Neural cell (in vitro differentiated cells): ENCODE data around the gene EYA2. TPM values are rescaled to one million over a fixed set of nuclear protein-coding genes. Genes with fewer than 3 reads are reported as not detected.

Experiments used
- H2AFZ ChIP-seq: fragments of 200-600, 300-800 bp; sonication (generic), shearing (Covaris generic); 2 replicates; pipeline ENCODE4 v1.6.0; 2014; ENCODE audit warnings: low read depth, mild to moderate bottlenecking, antibody characterized with exemption, low read length, moderate library complexity
- H3F3A ChIP-seq: fragments of 200-600 bp; shearing (Covaris generic); 2 replicates; pipeline ENCODE4 v1.6.1; 2016; ENCODE audit warnings: mild to moderate bottlenecking, moderate library complexity, mixed read lengths, antibody characterized with exemption, low read length; ENCODE audit not compliant: insufficient read depth, poor library complexity, severe bottlenecking
- H3K27ac ChIP-seq: fragments of 200-600, 300-800 bp; sonication (generic), shearing (Covaris generic); 2 replicates; pipeline ENCODE4 v1.5.1; 2014; ENCODE audit warnings: mild to moderate bottlenecking, low read length, moderate library complexity
- H3K27me3 ChIP-seq: fragments of 300-800, 200-600 bp; sonication (generic), shearing (Covaris generic); 2 replicates; pipeline ENCODE4 v1.6.0; 2014; ENCODE audit warnings: mild to moderate bottlenecking, low read depth, low read length, moderate library complexity; ENCODE audit not compliant: insufficient read depth
- H3K36me3 ChIP-seq: fragments of 300-800, 200-600 bp; sonication (generic), shearing (Covaris generic); 2 replicates; pipeline ENCODE4 v1.5.1; 2014; ENCODE audit warnings: mild to moderate bottlenecking, antibody characterized with exemption, low read length, moderate library complexity; ENCODE audit not compliant: insufficient read depth
- H3K4me2 ChIP-seq: fragments of 300-800, 200-600 bp; sonication (generic), shearing (Covaris generic); 2 replicates; pipeline ENCODE4 v1.6.0; 2014; ENCODE audit warnings: mild to moderate bottlenecking, low read length
- H3K4me3 ChIP-seq: fragments of 300-800, 200-600 bp; sonication (generic), shearing (Covaris generic); 2 replicates; pipeline ENCODE4 v1.5.1; 2014; ENCODE audit warnings: mild to moderate bottlenecking, low read length, moderate library complexity
- H3K79me2 ChIP-seq: fragments of 200-600 bp; shearing (Covaris generic); replicated peaks from 2 replicates; pipeline ENCODE4 v1.6.0; 2014; ENCODE audit warnings: mild to moderate bottlenecking, low read length, moderate library complexity; ENCODE audit not compliant: insufficient read depth
- H3K9ac ChIP-seq: fragments of 300-800, 200-600 bp; sonication (generic), shearing (Covaris generic); 2 replicates; pipeline ENCODE4 v1.6.1; 2016; ENCODE audit warnings: mild to moderate bottlenecking, low read length, mixed read lengths
- H3K9me2 ChIP-seq: fragments of 200-600 bp; shearing (Covaris generic); 2 replicates; pipeline ENCODE4 v1.6.1; 2016; ENCODE audit warnings: mild to moderate bottlenecking, low read length, mixed read lengths; ENCODE audit not compliant: insufficient read depth
- H3K9me3 ChIP-seq: fragments of 200-600, 300-800 bp; sonication (generic), shearing (Covaris generic); 2 replicates; pipeline ENCODE4 v1.6.1; 2016; ENCODE audit warnings: mild to moderate bottlenecking, mixed run types, low read length, moderate library complexity, mixed read lengths
- H4K20me1 ChIP-seq: fragments of 200-600 bp; shearing (Covaris generic); 2 replicates; pipeline ENCODE4 v1.6.1; 2016; ENCODE audit warnings: mild to moderate bottlenecking, mixed run types; ENCODE audit not compliant: insufficient read depth
- EP300 ChIP-seq: fragments of 450-650 bp; conservative IDR thresholded peaks from 2 replicates; pipeline ENCODE4 v1.6.1; 2014; ENCODE audit warnings: antibody characterized with exemption, mild to moderate bottlenecking, moderate library complexity; ENCODE audit not compliant: poor library complexity, severe bottlenecking
- EZH2 ChIP-seq: fragments of 200-600, 300-800 bp; shearing (Covaris generic), sonication (generic); IDR thresholded peaks from 2 replicates; pipeline ENCODE4 v1.6.1; 2014; ENCODE audit warnings: antibody characterized with exemption, low read length, borderline replicate concordance, mild to moderate bottlenecking; ENCODE audit not compliant: insufficient read depth, poor library complexity, severe bottlenecking
- MXI1 ChIP-seq: fragments of 450-650 bp; conservative IDR thresholded peaks from 2 replicates; pipeline ENCODE4 v1.6.1; 2014; ENCODE audit warnings: antibody characterized with exemption, mild to moderate bottlenecking; ENCODE audit not compliant: poor library complexity, severe bottlenecking
- POLR2AphosphoS5 ChIP-seq: IDR thresholded peaks from 2 replicates; pipeline ENCODE4 v1.6.1; 2012
- RAD21 ChIP-seq: fragments of 450-650 bp; conservative IDR thresholded peaks from 2 replicates; pipeline ENCODE4 v1.6.1; 2014; ENCODE audit warnings: antibody characterized with exemption, mild to moderate bottlenecking, moderate library complexity
- SMC3 ChIP-seq: fragments of 450-650 bp; conservative IDR thresholded peaks from 2 replicates; pipeline ENCODE4 v1.6.1; 2014; ENCODE audit warnings: antibody characterized with exemption, mild to moderate bottlenecking, moderate library complexity; ENCODE audit not compliant: poor library complexity
- TAF1 ChIP-seq: IDR thresholded peaks from 2 replicates; pipeline ENCODE4 v1.6.1; 2012; ENCODE audit warnings: low read depth
- polyA plus RNA-seq: library from polyadenylated mRNA; depleted of rRNA; stranded (reverse); fragments of >200 nt; gene quantifications from 2 replicates; pipeline ENCODE4 v1.2.3, GENCODE V29; 2014
- TF ChIP-seq, protein P1 (sequence below): fragments of 450-650 bp; IDR thresholded peaks from 2 replicates; pipeline ENCODE4 v1.5.1; 2014; ENCODE audit warnings: antibody characterized with exemption, mild to moderate bottlenecking, moderate library complexity; ENCODE audit not compliant: poor library complexity, severe bottlenecking
- TF ChIP-seq, protein P2 (sequence below): IDR thresholded peaks from 2 replicates; pipeline ENCODE4 v1.6.1; 2012; ENCODE audit warnings: borderline replicate concordance

Gene EYA2
- polyA plus RNA-seq, 1 donor from 2014 or later: 0.88 TPM

DNA sequence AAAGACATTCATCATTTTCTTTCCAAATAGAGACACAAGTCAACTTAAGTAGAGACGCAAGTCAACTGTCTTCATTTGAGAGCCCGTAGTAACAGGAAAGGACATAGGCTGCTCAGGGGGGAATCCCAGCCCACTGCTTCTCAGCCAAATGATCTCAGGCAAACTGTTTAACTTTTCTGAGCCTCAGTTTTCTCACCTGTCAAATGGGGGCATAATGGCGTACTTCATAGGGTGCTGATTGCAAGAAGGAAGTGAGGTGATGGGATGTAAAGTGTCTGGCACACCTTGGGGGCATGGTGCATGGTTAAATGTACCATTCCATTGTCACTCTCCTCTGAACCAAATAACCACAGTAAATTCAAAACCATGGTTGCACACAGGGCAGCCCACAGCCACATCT is 96.5 kb downstream of the EYA2 start:
- H3K27ac ChIP-seq: no peak overlapping the region
- H3K79me2 ChIP-seq: no peaks in the 10 kb centered on the region
- no peak overlapping the region for H3K4me3 ChIP-seq
- H3K27me3 ChIP-seq: peaks cover 3% of the 10 kb centered on the region
- H3K36me3 ChIP-seq: no peaks in the 10 kb centered on the region
- no peaks in the 10 kb centered on the region for H3F3A ChIP-seq
- H3K9me3 ChIP-seq: no peaks in the 10 kb centered on the region
- H3K9ac ChIP-seq: no peak overlapping the region
- H3K9me2 ChIP-seq: no peaks in the 10 kb centered on the region
- no peak overlapping the region for H3K4me2 ChIP-seq
- no peak overlapping the region for H2AFZ ChIP-seq
- no peaks in the 10 kb centered on the region for H4K20me1 ChIP-seq
- no peak for TF ChIP-seq EZH2
- TF ChIP-seq, protein P1, sequence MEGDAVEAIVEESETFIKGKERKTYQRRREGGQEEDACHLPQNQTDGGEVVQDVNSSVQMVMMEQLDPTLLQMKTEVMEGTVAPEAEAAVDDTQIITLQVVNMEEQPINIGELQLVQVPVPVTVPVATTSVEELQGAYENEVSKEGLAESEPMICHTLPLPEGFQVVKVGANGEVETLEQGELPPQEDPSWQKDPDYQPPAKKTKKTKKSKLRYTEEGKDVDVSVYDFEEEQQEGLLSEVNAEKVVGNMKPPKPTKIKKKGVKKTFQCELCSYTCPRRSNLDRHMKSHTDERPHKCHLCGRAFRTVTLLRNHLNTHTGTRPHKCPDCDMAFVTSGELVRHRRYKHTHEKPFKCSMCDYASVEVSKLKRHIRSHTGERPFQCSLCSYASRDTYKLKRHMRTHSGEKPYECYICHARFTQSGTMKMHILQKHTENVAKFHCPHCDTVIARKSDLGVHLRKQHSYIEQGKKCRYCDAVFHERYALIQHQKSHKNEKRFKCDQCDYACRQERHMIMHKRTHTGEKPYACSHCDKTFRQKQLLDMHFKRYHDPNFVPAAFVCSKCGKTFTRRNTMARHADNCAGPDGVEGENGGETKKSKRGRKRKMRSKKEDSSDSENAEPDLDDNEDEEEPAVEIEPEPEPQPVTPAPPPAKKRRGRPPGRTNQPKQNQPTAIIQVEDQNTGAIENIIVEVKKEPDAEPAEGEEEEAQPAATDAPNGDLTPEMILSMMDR: no peak

DNA sequence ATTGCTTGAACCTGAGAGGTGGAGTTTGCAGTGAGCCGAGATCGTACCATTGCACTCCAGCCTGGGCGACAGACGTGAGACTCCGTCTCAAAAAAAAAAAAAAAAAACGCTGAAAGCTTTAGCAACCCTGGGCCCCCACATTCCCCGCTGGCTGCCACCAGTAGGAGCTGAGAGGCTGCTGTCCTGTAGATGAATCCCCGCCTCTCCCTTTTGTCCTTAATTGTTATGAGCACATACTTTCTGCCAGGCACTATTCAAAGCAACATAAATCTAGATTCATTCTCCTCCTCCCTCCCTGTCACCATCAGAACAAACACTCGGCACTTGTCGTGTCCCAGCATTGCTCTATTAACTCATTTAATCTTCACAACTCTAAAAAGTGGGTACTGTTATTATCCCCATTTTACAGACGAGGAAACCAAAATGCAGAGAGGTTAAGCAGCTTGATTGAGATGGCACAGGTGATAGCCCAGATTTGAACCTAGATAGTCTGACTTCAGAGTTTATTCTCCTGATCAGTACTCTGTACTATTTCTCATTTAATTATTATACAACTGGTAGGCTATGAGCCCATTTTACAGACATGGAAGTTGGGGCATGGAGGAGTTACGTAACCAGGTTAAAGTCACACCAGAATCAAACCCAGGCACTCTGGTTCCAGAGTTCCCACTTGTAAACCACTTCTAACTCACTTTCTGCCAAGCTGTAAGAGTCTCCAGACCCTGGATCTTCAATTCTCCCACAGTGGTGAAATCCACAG is 97.4 kb downstream of the EYA2 start:
- Histone ChIP-seq H3K79me2 (no peaks in the 10 kb centered on the region), H3F3A (no peaks in the 10 kb centered on the region), H2AFZ (no peak overlapping the region), H3K27ac (no peak overlapping the region), H3K36me3 (no peaks in the 10 kb centered on the region), H3K9ac (no peak overlapping the region), H3K4me3 (no peak overlapping the region), H3K9me2 (no peaks in the 10 kb centered on the region), H4K20me1 (no peaks in the 10 kb centered on the region), H3K27me3 (peaks cover 3% of the 10 kb centered on the region), H3K4me2 (no peak overlapping the region), H3K9me3 (no peaks in the 10 kb centered on the region)
- TF ChIP-seq EP300 (no peak), SMC3 (no peak), MXI1 (no peak), POLR2AphosphoS5 (no peak), EZH2 (no peak), TAF1 (no peak), RAD21 (no peak)
- TF ChIP-seq, protein P1: no peak
- TF ChIP-seq, protein P2, sequence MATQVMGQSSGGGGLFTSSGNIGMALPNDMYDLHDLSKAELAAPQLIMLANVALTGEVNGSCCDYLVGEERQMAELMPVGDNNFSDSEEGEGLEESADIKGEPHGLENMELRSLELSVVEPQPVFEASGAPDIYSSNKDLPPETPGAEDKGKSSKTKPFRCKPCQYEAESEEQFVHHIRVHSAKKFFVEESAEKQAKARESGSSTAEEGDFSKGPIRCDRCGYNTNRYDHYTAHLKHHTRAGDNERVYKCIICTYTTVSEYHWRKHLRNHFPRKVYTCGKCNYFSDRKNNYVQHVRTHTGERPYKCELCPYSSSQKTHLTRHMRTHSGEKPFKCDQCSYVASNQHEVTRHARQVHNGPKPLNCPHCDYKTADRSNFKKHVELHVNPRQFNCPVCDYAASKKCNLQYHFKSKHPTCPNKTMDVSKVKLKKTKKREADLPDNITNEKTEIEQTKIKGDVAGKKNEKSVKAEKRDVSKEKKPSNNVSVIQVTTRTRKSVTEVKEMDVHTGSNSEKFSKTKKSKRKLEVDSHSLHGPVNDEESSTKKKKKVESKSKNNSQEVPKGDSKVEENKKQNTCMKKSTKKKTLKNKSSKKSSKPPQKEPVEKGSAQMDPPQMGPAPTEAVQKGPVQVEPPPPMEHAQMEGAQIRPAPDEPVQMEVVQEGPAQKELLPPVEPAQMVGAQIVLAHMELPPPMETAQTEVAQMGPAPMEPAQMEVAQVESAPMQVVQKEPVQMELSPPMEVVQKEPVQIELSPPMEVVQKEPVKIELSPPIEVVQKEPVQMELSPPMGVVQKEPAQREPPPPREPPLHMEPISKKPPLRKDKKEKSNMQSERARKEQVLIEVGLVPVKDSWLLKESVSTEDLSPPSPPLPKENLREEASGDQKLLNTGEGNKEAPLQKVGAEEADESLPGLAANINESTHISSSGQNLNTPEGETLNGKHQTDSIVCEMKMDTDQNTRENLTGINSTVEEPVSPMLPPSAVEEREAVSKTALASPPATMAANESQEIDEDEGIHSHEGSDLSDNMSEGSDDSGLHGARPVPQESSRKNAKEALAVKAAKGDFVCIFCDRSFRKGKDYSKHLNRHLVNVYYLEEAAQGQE: no peak
